Effector memory CD4-positive, alpha-beta T cell (primary cell): ENCODE results near the gene COMT.

Source experiments
- DNase-seq, 3 donors: peaks; one replicate each; pipeline ENCODE4 v3.0.0-alpha.2; 2020
- H3K27ac ChIP-seq: 2 replicates; pipeline ENCODE4 v1.7.0; 2013; ENCODE audit warnings: mild to moderate bottlenecking, low read length, moderate library complexity; ENCODE audit not compliant: insufficient read depth, poor library complexity, severe bottlenecking
- H3K27me3 ChIP-seq: replicated peaks from 2 replicates; pipeline ENCODE4 v1.7.0; 2013; ENCODE audit warnings: mild to moderate bottlenecking, low read length; ENCODE audit not compliant: insufficient read depth, control insufficient read depth, poor library complexity, severe bottlenecking
- H3K36me3 ChIP-seq: 2 replicates; pipeline ENCODE4 v1.7.0; 2013; ENCODE audit warnings: mild to moderate bottlenecking, low read length, moderate library complexity; ENCODE audit not compliant: control insufficient read depth, insufficient read depth
- H3K4me1 ChIP-seq: 2 replicates; pipeline ENCODE4 v1.7.0; 2013; ENCODE audit warnings: low read length, mild to moderate bottlenecking; ENCODE audit not compliant: control insufficient read depth, insufficient read depth, poor library complexity, severe bottlenecking
- H3K4me3 ChIP-seq: 2 replicates; pipeline ENCODE4 v1.7.0; 2013; ENCODE audit warnings: low read length, low read depth, mild to moderate bottlenecking; ENCODE audit not compliant: insufficient read depth, poor library complexity, severe bottlenecking
- H3K9me3 ChIP-seq: 2 replicates; pipeline ENCODE4 v1.7.0; 2013; ENCODE audit warnings: mild to moderate bottlenecking, low read length, moderate library complexity; ENCODE audit not compliant: control insufficient read depth

The COMT gene

DNA sequence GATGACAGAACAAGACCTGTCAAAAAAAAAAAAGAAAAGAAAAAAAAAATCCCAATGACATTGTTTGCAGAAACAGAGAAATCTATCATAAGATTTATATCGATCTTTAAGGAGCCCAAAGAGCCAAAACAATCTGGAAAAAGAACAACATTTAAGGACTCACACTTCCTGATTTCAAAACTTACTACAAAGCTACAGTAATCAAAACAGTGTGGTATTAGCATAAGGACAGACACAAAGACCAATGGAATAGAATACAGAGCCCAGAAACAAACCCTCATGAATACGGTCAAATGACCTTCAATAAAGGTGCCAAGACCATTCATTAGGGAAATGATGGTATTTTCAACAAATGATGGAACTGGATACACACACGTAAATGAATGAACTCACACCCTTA is 62.9 kb downstream of the COMT start:
- no peak overlapping the region for H3K27ac ChIP-seq
- H3K9me3 ChIP-seq: no peaks in the 10 kb centered on the region
- no peaks in the 10 kb centered on the region for H3K36me3 ChIP-seq
- no peaks in the 10 kb centered on the region for H3K4me1 ChIP-seq
- DNase-seq: no peak
- H3K27me3 ChIP-seq: no peaks in the 10 kb centered on the region
- H3K4me3 ChIP-seq: no peak overlapping the region

DNA sequence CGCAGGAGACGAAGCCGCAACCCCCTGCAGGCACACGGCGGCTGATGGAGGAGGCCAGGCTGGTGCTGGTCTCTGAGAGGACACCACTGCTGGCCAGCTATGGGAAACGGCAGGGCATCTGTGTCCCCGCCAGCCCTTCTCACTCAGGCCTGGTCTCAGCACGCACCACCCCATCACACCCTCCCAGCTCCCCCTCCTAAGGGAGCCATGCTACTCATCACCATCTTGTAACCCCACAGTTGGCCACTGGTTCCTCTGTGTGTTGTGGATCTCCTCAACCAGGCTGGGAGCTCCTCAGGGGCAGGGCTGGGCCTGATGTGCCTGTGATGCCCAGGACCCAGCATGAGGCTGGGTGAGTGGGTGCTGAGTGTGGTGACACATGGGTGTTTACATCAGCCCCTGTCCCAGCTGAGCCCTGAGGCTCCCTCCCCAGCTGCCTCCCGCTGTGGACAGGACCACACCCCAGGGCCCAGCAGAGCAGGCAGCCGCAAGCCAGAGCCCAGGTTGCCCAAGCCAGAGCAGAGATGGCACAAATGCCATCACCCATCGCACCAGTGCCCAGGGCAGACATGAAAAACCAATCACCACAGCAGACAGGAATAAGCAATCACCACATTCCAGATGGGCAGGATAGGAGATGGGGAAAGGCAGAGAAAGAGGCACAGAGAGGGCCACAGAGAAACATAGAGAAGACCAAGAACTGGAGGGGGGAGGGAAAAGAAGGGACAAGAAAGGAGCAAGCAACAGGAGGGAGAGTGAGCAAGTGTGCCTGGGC is 66.8 kb downstream of the COMT start:
- no peaks in the 10 kb centered on the region for H3K9me3 ChIP-seq
- no peaks in the 10 kb centered on the region for H3K27me3 ChIP-seq
- no peak for DNase-seq
- no peak overlapping the region for H3K27ac ChIP-seq
- H3K4me1 ChIP-seq: no peaks in the 10 kb centered on the region
- H3K36me3 ChIP-seq: no peaks in the 10 kb centered on the region
- H3K4me3 ChIP-seq: no peak overlapping the region

DNA sequence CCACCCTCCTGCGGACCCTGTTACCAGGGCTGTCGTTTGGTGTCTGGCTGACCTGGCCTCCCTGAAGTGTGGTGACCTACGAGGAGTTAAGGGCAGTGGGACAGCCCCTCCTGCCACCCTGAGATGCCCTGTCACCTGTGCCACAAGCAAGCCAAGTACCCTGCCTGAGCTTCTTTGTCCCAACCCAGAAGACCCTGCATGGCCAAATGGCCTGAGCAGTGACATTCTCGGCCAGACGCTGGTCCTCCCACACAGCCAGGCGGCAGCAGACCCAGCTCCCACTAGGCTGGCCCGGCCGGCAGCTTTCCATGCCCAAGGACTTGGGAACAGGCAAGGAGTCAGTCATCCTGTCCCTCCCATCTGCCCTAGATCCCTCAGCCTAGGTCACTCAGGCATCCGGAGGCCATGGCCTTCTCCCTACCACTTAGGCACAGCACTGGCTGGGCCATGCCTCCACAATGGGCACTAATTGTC is 67.5 kb downstream of the COMT start:
- Histone ChIP-seq H3K4me1 (no peaks in the 10 kb centered on the region), H3K36me3 (no peaks in the 10 kb centered on the region), H3K4me3 (no peak overlapping the region), H3K9me3 (no peaks in the 10 kb centered on the region), H3K27ac (no peak overlapping the region), H3K27me3 (no peaks in the 10 kb centered on the region)
- DNase-seq: no peak

DNA sequence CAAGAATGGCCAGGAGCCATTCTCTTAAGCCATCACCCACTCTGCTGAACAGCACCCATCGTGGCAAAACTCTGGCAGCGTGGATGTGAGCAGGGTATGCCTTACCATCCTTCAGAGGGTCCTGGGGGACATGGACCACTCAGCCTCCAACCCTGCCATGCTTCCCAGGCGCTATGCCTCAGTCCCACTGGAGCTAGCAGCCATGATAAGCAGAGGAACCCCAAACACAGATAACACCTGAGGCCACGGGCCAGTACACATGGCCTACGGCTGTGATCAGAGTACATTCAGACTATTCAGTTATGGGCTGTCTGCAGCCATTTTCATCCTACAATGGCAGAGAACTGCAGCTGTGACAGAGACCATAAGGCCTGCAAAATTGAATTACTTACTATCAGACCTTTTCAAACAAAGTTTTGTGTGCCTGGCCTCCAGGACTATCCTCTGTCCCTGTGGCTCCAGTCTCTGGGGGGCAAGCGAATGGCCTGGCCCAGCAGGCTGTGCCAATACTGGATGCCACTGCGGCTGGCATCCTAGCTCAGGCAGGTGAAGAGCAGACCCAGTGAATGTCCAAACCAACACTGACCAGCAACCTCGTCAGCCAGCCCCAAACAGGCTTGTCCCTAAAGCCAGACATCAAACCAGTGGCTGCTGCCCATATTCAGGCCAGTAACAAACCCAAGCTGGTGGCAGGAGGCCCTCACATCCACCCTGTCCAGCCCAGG is 68.2 kb downstream of the COMT start:
- Histone ChIP-seq H3K9me3 (no peaks in the 10 kb centered on the region), H3K27ac (no peak overlapping the region), H3K27me3 (no peaks in the 10 kb centered on the region), H3K4me3 (no peak overlapping the region), H3K36me3 (no peaks in the 10 kb centered on the region), H3K4me1 (no peaks in the 10 kb centered on the region)
- DNase-seq: no peak

DNA sequence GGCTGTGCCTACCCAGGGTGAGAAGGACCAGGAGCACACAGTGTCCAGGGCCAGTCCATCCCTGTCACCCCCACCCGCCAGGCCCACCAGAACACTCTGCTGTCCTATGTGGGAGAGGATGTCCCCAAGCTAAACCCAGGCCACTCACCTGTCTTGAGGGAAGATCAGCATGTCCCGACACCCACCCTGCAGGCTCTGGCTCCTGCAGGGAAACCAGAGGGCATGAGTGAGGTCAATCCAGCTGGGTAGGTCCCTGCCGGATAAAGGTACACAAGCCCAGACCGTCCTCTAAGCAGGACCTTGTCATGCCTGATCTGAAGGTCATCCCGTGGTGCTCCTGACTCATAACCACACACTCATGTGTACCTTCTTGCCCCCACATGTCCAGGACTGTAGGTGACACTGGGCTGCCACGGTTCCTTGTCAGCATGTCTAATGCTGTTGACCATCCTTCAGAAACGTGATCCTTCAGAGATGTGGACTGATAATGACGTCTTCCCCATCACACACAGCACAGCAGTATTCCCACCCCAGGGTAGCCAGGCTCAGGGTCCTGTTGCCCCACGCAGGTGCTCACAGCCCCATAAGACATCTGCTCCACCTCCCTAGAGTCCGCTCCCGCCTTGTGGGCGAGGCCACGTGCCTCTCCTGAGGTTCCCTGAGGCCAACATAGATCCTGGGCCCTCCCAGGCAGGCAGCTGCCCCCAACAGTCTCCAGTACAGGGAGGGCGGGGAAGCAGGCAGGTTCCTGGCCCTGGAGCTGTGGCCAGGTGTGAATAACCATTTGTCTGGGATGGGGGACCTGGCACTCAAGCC is 68.9 kb downstream of the COMT start:
- DNase-seq: no peak
- no peaks in the 10 kb centered on the region for H3K27me3 ChIP-seq
- no peaks in the 10 kb centered on the region for H3K9me3 ChIP-seq
- no peak overlapping the region for H3K4me3 ChIP-seq
- no peak overlapping the region for H3K27ac ChIP-seq
- no peaks in the 10 kb centered on the region for H3K4me1 ChIP-seq
- H3K36me3 ChIP-seq: no peaks in the 10 kb centered on the region

DNA sequence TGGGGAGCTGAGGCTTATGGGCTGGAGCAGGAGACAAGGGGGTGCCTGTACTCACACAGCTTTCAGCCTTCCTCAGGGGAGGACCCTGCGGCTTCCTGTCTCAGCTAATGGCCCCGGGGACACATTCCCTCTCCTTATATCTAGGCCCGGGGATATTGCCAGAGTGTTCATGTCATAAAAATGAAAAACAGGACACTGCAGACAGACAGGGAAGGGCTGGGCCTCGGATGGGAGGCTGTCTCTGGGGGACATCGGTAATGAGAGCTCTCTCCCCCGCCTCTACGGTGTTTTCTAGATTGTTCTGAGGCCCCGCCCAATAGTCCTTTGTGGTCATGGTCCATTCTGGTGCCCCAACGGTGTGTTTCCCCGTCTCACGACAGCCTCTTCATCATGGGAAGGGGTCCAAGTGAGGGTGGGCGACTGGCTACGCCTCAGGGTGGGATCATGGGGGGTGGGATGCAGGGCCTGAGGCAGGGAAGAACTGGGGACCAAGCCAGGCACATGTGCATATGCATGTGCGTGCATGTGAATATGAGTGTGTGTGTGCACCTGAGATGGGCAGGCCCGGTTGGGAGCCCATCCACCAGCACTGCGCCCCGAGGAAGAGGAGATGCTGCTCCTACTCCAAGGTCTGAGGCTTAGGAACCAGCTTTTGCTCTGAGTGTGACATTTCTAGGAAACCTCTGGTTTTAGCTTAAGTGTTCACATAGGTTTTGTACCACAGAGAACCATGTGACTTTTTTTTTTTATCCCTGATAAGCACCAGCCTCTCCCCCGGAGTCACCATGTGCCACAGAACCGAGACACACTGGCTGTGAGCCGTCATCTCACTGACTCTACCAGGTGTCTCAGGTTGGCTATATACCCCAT is 69.8 kb downstream of the COMT start:
- no peak overlapping the region for H3K4me3 ChIP-seq
- no peak overlapping the region for H3K27ac ChIP-seq
- no peaks in the 10 kb centered on the region for H3K27me3 ChIP-seq
- DNase-seq: no peak
- peaks cover 6% of the 10 kb centered on the region for H3K4me1 ChIP-seq
- no peaks in the 10 kb centered on the region for H3K36me3 ChIP-seq
- no peaks in the 10 kb centered on the region for H3K9me3 ChIP-seq

DNA sequence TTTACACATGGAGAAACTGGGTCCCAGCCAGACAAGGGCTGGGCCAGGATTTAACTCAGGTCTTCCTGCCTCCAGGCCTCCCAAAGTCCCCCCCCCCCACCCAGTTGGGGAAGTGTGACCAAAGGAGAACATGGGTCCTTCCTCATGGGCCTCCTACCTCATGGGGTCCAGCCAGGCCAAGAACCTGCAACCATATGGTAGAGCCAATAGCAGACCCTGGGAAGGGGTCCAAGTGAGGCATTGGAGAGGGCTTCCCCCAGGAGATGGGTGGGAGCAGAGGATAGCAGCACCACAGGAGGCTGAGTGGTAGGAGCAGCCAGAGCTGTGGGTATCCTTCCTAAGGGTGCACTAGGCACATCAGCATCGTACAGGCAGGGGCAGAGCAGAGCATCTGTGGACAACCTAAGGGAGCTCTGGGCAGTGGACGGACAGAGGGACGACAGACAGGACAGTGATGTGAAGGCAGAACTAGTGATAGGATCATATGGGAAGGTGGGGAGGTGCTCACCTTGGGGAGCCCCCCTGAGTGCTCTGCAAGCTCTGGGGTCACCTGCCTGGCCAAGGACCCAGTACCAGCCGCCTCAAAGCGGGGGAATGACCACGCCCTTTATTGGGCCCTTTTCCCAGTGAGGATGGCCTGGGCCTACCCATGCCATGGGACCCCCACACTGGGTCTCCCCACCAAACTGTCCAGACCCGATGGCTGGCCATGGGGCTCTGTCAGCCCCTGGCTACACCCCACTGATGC is 70.6 kb downstream of the COMT start:
- no peak overlapping the region for H3K4me3 ChIP-seq
- H3K36me3 ChIP-seq: no peaks in the 10 kb centered on the region
- H3K4me1 ChIP-seq: peaks cover 9% of the 10 kb centered on the region
- no peak overlapping the region for H3K27ac ChIP-seq
- DNase-seq: no peak
- no peaks in the 10 kb centered on the region for H3K9me3 ChIP-seq
- no peaks in the 10 kb centered on the region for H3K27me3 ChIP-seq

DNA sequence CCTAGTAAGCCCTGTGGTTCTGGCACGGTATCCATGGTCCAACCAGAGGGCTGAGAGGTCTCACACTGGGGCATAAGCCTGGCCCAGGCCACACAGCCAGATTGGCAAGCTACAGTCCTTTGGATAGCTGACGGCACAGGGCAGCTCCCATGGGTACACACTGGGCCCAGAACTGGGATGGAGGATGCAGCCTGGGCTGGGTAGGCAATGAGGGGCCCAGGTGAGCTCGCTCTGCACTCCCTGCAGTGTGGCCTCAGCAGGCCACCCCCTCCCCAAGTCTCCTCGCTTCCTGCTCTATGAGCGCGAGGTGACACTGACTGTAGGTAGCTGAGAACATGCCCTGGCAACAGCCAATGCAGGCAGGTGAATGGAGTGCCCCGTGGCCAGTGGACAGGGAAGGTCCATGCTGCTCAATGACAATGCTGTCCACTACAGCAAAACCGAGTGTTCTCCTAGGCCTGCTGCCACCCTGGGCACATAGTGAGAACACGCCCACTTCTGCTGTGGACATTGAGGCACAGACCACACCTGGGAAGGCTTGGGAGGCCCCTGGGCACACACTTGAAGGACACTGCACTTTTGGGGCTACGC is 71.3 kb downstream of the COMT start:
- no peak overlapping the region for H3K27ac ChIP-seq
- H3K27me3 ChIP-seq: no peaks in the 10 kb centered on the region
- H3K4me3 ChIP-seq: no peak overlapping the region

More for the DNA sequence above, 71.3 kb downstream of the COMT start:
- Histone ChIP-seq H3K36me3 (no peaks in the 10 kb centered on the region), H3K4me1 (peaks cover 14% of the 10 kb centered on the region), H3K9me3 (no peaks in the 10 kb centered on the region)
- no peak for DNase-seq
